KOPT-K1 (cell line): ENCODE data around the gene NF1.
"Not testable (repeated sequence)": the region's sequence is repeated elsewhere in the genome, so short reads cannot be mapped to it uniquely, and the experiment has no call there.

Source experiments
- H3K27ac ChIP-seq: fragments of 200-600 bp; sonication (generic); 2 replicates; pipeline ENCODE4 v1.5.1; 2016; ENCODE audit warnings: antibody characterized with exemption, mild to moderate bottlenecking, low read depth, low read length; ENCODE audit not compliant: poor library complexity, severe bottlenecking
- H3K36me3 ChIP-seq: fragments of 200-600 bp; sonication (generic); 2 replicates; pipeline ENCODE4 v1.5.1; 2017; ENCODE audit warnings: antibody characterized with exemption, mild to moderate bottlenecking, low read length, moderate library complexity; ENCODE audit not compliant: insufficient read depth
- H3K9me3 ChIP-seq: fragments of 200-600 bp; sonication (generic); 2 replicates; pipeline ENCODE4 v1.5.1; 2017; ENCODE audit warnings: antibody characterized with exemption, low read length, mild to moderate bottlenecking; ENCODE audit not compliant: insufficient read depth, poor library complexity, severe bottlenecking

NF1 gene

GRCh38 chr17:31293581-31293980 lies 198.8 kb downstream of the NF1 start:
- no peak overlapping the region for H3K27ac ChIP-seq
- H3K36me3 ChIP-seq: no peaks in the 10 kb centered on the region; the same call in 1 of the 2 replicates
- no peaks in the 10 kb centered on the region for H3K9me3 ChIP-seq

DNA sequence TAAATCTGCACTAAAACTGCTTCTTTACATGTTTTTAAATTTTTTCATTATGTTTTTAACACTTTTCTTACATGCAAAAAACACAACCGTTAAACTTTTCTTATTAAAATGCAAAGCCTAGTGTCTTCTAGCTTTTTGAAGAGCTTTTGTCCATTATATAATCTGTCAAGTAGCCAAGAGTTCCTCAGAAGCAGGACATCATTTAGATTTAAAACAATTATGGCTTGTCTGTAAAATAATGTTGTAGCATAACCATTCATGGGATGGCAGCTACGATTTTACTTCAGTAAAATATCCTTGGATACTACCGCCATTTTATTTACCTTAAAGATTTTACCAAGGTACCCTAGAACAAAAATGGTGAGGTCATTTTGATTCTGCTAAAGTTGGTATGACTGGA lies 199.5 kb downstream of the NF1 start:
- no peaks in the 10 kb centered on the region; the same call in 1 of the 2 replicates for H3K36me3 ChIP-seq
- no peaks in the 10 kb centered on the region for H3K9me3 ChIP-seq
- H3K27ac ChIP-seq: no peak overlapping the region

DNA sequence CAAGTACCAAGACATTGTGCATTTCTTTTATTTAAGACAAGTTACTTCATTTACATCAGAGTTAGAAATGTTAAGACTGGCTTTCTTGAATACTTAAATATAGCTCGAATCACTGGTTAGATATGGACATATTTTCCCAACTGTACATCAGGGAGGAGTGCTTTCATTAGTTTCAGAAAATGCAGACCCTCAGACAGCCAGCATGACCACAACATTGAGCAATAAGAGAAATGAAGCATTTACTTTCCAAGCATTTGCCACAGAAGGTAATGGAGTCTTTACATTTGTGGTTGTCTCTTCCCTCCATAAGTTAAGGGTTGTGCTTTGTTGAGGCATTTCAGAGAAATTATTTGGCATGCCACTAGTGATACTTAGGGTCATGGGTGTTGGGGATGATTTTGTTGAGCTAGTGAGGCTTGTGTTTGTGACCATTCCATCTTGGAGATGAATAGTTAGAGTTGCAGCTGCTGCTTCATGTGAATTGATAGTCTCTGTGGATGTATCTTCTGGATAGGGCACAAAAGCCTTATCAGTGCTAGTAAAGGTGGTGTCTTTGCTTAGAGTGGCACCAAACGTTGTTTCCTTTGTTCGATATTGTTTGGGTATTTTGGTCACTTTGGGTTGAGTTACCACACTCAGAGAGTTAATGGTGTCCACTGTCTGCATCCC lies 200.2 kb downstream of the NF1 start:
- no peaks in the 10 kb centered on the region; the same call in 1 of the 2 replicates for H3K36me3 ChIP-seq
- no peaks in the 10 kb centered on the region for H3K9me3 ChIP-seq
- H3K27ac ChIP-seq: no peak overlapping the region

GRCh38 chr17:31295489-31295871 lies 200.7 kb downstream of the NF1 start:
- Histone ChIP-seq H3K27ac (no peak overlapping the region), H3K9me3 (no peaks in the 10 kb centered on the region), H3K36me3 (no peaks in the 10 kb centered on the region; the same call in 1 of the 2 replicates)

DNA sequence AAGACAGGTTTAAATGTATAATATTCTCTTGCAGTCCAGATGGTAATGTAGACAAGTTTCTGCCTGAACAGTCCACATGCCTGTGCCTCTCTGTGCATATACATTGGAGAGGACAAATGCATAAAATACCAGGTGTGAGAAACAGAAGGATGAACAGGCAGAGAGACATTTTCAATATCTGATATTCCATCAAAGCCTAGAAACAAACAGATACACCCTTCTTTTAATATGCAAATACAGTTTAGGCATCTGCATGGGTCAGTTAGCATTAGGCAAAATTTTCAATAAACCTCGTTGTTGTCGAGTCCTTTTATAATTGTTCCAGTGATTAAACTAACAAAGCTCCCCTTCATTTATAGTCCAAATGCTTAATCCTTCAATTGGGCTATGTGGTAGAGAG lies 201.4 kb downstream of the NF1 start:
- Histone ChIP-seq H3K9me3 (no peaks in the 10 kb centered on the region), H3K36me3 (no peaks in the 10 kb centered on the region; the same call in 1 of the 2 replicates), H3K27ac (no peak overlapping the region)

GRCh38 chr17:31297090-31297489 lies 202.3 kb downstream of the NF1 start, which contains the start of gene OMG:
TSS of gene OMG (minus strand) at chr17:31297239. CDS start at chr17:31296331, 908 bp downstream.
- no peaks in the 10 kb centered on the region for H3K9me3 ChIP-seq
- H3K36me3 ChIP-seq: no peaks in the 10 kb centered on the region
- no peak within 1 kb of the TSS for H3K27ac ChIP-seq

- H3K27ac ChIP-seq: no peak overlapping the region
- peaks cover 22% of the 10 kb centered on the region for H3K36me3 ChIP-seq
- H3K9me3 ChIP-seq: no peaks in the 10 kb centered on the region
Observed at GRCh38 chr17:31299624-31300023, 204.8 kb downstream of the NF1 start.

DNA sequence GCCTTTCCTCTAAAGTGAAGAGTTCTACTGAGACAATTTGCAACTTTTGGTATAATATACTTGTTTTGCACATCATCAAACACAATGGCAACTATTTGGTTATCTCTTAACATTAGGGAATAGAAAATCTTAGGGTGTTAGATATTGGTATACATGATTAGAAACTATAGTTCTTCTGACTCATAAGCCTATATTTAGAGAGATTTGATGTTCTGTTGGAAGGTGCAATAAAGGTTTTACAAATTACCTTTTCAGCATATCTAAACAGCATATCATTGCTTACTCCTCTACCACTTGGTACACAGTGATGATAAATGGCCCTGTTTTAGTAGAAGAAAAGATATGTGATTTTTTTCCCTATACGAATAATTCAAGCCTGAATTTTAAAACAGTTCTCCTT lies 212.9 kb downstream of the NF1 start:
- Histone ChIP-seq H3K27ac (peak overlapping the region; percentile 93), H3K36me3 (peaks cover 37% of the 10 kb centered on the region), H3K9me3 (peaks cover 7% of the 10 kb centered on the region)

- Histone ChIP-seq H3K9me3 (peaks cover 7% of the 10 kb centered on the region), H3K36me3 (peaks cover 27% of the 10 kb centered on the region), H3K27ac (peak overlapping the region; percentile 93)
Observed at GRCh38 chr17:31308372-31309334, 213.9 kb downstream of the NF1 start.

GRCh38 chr17:31309556-31309955 lies 214.8 kb downstream of the NF1 start:
- peak overlapping the region; percentile 93 for H3K27ac ChIP-seq
- peaks cover 7% of the 10 kb centered on the region for H3K9me3 ChIP-seq
- peaks cover 19% of the 10 kb centered on the region for H3K36me3 ChIP-seq

DNA sequence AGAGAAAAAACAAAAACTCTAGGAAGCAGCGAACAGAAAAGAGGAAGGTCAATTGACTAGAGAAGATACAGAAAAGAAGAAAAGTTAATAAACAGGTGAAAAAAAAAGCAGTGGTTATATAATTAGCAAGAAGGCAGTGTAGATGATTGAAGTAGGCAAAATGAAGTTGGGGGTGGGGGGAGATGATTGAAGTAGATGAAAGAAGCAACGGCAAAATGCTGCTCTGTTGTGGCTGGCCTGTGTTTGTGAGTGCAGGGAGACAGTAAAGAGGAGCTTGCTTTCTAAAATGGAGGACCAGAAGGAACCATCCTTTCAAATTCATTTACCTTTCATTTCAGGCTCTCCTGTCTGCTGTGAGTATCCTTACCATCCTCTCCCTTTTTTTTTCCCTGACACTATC lies 215.5 kb downstream of the NF1 start:
- H3K27ac ChIP-seq: peak overlapping the region; percentile 93
- peaks cover under 1% of the 10 kb centered on the region for H3K9me3 ChIP-seq
- H3K36me3 ChIP-seq: peaks cover 11% of the 10 kb centered on the region

GRCh38 chr17:31310886-31311285 lies 216.1 kb downstream of the NF1 start:
- H3K27ac ChIP-seq: peak overlapping the region; percentile 93
- no peaks in the 10 kb centered on the region for H3K9me3 ChIP-seq
- peaks cover 5% of the 10 kb centered on the region; the same call in 1 of the 2 replicates for H3K36me3 ChIP-seq

- H3K27ac ChIP-seq: peak overlapping the region; percentile 93
- no peaks in the 10 kb centered on the region for H3K9me3 ChIP-seq
- H3K36me3 ChIP-seq: peaks cover 3% of the 10 kb centered on the region; the same call in 1 of the 2 replicates
Observed at GRCh38 chr17:31311526-31311925, 216.7 kb downstream of the NF1 start.

- H3K27ac ChIP-seq: peak overlapping the region; percentile 93
- H3K36me3 ChIP-seq, H3K9me3 ChIP-seq: not testable (repeated sequence)
Observed at GRCh38 chr17:31312223-31312622, 217.4 kb downstream of the NF1 start.
